OCI-LY1 (cell line): ENCODE results near the gene RIN3.

Experiments
- H2AFZ ChIP-seq: fragments of 200-600 bp; sonication (generic), shearing (Covaris generic); 2 replicates; pipeline ENCODE4 v1.6.0; 2014; ENCODE audit warnings: antibody characterized with exemption, mild to moderate bottlenecking, low read length
- H3F3A ChIP-seq: fragments of 200-600 bp; sonication (generic), shearing (Covaris generic); 2 replicates; pipeline ENCODE4 v1.6.0; 2014; ENCODE audit warnings: mild to moderate bottlenecking, antibody characterized with exemption, low read length, moderate library complexity; ENCODE audit not compliant: insufficient read depth
- H3K27ac ChIP-seq: fragments of 200-600 bp; sonication (generic); 2 replicates; pipeline ENCODE4 v1.5.1; 2014; ENCODE audit warnings: low read length, mixed run types, mild to moderate bottlenecking, low read depth; ENCODE audit not compliant: poor library complexity, severe bottlenecking
- H3K27me3 ChIP-seq: fragments of 200-600 bp; sonication (generic); 2 replicates; pipeline ENCODE4 v1.6.0; 2014; ENCODE audit warnings: antibody characterized with exemption, mild to moderate bottlenecking, low read length, moderate library complexity; ENCODE audit not compliant: insufficient read depth
- H3K36me3 ChIP-seq: fragments of 200-600 bp; sonication (generic); 2 replicates; pipeline ENCODE4 v1.6.1; 2014; ENCODE audit warnings: mild to moderate bottlenecking, antibody characterized with exemption, low read length, moderate library complexity, mixed read lengths; ENCODE audit not compliant: insufficient read depth
- H3K4me1 ChIP-seq: fragments of 200-600 bp; sonication (generic); 2 replicates; pipeline ENCODE4 v1.5.1; 2014; ENCODE audit warnings: mild to moderate bottlenecking, low read length, moderate library complexity; ENCODE audit not compliant: insufficient read depth, severe bottlenecking
- H3K4me2 ChIP-seq: fragments of 200-600 bp; sonication (generic), shearing (Covaris generic); 2 replicates; pipeline ENCODE4 v1.6.1; 2014; ENCODE audit warnings: low read length
- H3K4me3 ChIP-seq: fragments of 200-600 bp; sonication (generic); 2 replicates; pipeline ENCODE4 v1.5.1; 2014; ENCODE audit warnings: low read length, low read depth, mild to moderate bottlenecking, mixed read lengths; ENCODE audit not compliant: poor library complexity, severe bottlenecking
- H3K79me2 ChIP-seq: fragments of 200-600 bp; shearing (Covaris generic); 2 replicates; pipeline ENCODE4 v1.6.1; 2016; ENCODE audit warnings: mixed run types, low read length, mixed read lengths; ENCODE audit not compliant: insufficient read depth
- H3K9ac ChIP-seq: fragments of 200-600 bp; sonication (generic), shearing (Covaris generic); 2 replicates; pipeline ENCODE4 v1.6.1; 2014; ENCODE audit warnings: mild to moderate bottlenecking, low read length, mixed read lengths
- H3K9me2 ChIP-seq: fragments of 200-600 bp; sonication (generic), shearing (Covaris generic); 2 replicates; pipeline ENCODE4 v1.6.1; 2014; ENCODE audit warnings: low read depth, mild to moderate bottlenecking, low read length, mixed read lengths
- H3K9me3 ChIP-seq: fragments of 200-600 bp; shearing (Covaris generic); 2 replicates; pipeline ENCODE4 v1.6.1; 2014; ENCODE audit warnings: low read length, mixed read lengths
- H4K20me1 ChIP-seq: fragments of 200-600 bp; sonication (generic), shearing (Covaris generic); 2 replicates; pipeline ENCODE4 v1.6.0; 2016; ENCODE audit warnings: mild to moderate bottlenecking, low read length; ENCODE audit not compliant: insufficient read depth
- EZH2 ChIP-seq: fragments of 200-600 bp; sonication (generic), shearing (Covaris generic); IDR thresholded peaks from 2 replicates; pipeline ENCODE4 v1.8.0; 2017; ENCODE audit warnings: borderline replicate concordance, mixed run types, mild to moderate bottlenecking, antibody characterized with exemption, low read length, moderate library complexity, mixed read lengths
- TF ChIP-seq, protein P1 (sequence below): fragments of 200-600 bp; sonication (generic), shearing (Covaris generic); IDR thresholded peaks from 2 replicates; pipeline ENCODE4 v1.5.1; 2017; ENCODE audit warnings: mild to moderate bottlenecking, antibody characterized with exemption, low read length, moderate library complexity, mixed read lengths

RIN3 gene

DNA sequence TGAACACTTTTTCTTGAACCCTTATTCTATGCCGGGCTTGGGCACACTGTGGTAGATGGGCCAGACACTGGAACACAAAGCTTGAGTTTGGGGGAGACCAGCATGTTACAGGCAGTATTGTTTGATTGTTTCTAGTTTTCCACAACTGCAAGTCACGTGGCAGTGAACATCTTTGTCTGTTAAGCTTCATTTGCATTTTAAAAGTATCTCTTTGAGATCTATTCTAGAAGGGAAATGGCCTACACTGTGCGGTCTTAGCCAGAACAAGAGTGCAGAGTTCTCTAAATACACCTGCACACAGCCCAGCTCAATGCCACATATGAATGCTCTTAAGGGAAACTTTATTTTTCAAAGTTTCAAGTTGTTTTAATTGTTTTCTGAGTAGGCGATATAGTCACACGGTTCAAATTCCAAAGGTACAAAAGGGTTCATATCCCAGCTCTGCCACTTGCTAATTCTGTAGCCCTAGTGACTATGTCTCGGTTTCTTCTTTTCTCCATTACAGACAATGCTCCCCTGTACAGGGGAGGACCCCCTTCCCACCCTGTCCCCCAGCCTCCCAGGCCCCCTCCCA lies 24.9 kb downstream of the RIN3 start:
- H3F3A ChIP-seq = no peaks in the 10 kb centered on the region
- no peak overlapping the region for H3K27ac ChIP-seq
- no peaks in the 10 kb centered on the region for H3K9me3 ChIP-seq
- H3K36me3 ChIP-seq = no peaks in the 10 kb centered on the region
- no peaks in the 10 kb centered on the region for H4K20me1 ChIP-seq
- no peaks in the 10 kb centered on the region for H3K4me1 ChIP-seq
- H2AFZ ChIP-seq = no peak overlapping the region
- H3K79me2 ChIP-seq = no peaks in the 10 kb centered on the region
- H3K4me3 ChIP-seq = no peak overlapping the region
- H3K9ac ChIP-seq = no peak overlapping the region
- H3K27me3 ChIP-seq = no peaks in the 10 kb centered on the region
- no peak for TF ChIP-seq EZH2
- TF ChIP-seq, protein P1, sequence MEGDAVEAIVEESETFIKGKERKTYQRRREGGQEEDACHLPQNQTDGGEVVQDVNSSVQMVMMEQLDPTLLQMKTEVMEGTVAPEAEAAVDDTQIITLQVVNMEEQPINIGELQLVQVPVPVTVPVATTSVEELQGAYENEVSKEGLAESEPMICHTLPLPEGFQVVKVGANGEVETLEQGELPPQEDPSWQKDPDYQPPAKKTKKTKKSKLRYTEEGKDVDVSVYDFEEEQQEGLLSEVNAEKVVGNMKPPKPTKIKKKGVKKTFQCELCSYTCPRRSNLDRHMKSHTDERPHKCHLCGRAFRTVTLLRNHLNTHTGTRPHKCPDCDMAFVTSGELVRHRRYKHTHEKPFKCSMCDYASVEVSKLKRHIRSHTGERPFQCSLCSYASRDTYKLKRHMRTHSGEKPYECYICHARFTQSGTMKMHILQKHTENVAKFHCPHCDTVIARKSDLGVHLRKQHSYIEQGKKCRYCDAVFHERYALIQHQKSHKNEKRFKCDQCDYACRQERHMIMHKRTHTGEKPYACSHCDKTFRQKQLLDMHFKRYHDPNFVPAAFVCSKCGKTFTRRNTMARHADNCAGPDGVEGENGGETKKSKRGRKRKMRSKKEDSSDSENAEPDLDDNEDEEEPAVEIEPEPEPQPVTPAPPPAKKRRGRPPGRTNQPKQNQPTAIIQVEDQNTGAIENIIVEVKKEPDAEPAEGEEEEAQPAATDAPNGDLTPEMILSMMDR = no peak
- no peaks in the 10 kb centered on the region for H3K9me2 ChIP-seq
- H3K4me2 ChIP-seq = no peak overlapping the region

DNA sequence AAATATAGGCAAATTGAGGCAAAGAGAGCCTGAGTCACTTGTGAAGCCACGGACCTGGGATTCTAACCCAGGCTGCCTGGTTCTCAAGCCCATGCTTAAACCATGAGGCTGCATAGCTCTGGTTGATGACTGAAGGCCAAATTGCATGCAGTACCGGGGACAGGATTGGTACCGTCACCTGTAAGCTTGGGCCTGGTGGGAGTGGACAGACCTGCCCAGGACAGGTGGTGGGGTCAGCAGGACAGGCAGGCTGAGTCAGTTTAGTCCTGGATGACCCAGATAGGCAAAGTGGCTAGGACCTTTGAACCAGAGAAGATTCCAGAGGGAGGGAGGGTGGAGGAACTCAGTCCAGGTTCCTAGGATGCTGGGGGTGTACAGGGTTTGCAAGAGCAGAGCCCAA lies 25.8 kb downstream of the RIN3 start:
- Histone ChIP-seq H3K4me3 (no peak overlapping the region), H3K4me1 (no peaks in the 10 kb centered on the region), H3K27me3 (no peaks in the 10 kb centered on the region), H4K20me1 (no peaks in the 10 kb centered on the region), H3K9ac (no peak overlapping the region), H3K36me3 (no peaks in the 10 kb centered on the region), H3K9me3 (no peaks in the 10 kb centered on the region), H3K4me2 (no peak overlapping the region), H3K27ac (no peak overlapping the region), H3K9me2 (no peaks in the 10 kb centered on the region), H2AFZ (no peak overlapping the region), H3F3A (no peaks in the 10 kb centered on the region), H3K79me2 (no peaks in the 10 kb centered on the region)
- TF ChIP-seq, protein P1 = no peak
- no peak for TF ChIP-seq EZH2

DNA sequence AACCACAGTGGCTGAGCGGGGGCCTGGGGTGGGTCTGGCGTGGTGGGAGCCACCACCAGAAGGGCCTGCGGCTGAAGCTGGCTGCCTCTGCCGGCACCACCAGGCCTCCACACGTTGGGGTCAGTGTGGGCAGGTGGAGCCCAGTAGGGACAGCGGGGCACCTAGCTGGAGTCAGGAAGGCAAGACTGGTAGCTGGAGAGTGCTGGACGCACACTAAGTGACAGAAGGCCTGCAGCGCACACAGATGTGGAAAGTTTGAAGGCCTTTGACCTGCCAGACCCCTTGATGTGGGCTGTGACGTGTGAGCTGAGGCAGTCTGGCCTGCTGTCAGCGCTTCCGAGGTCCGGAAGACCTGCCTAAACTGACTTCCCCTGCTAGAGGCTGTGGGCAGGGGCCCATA lies 26.3 kb downstream of the RIN3 start:
- no peaks in the 10 kb centered on the region for H4K20me1 ChIP-seq
- H3K79me2 ChIP-seq = no peaks in the 10 kb centered on the region
- H3K4me2 ChIP-seq = no peak overlapping the region
- no peak overlapping the region for H3K9ac ChIP-seq
- no peaks in the 10 kb centered on the region for H3K9me3 ChIP-seq
- H3K4me1 ChIP-seq = no peaks in the 10 kb centered on the region
- no peaks in the 10 kb centered on the region for H3F3A ChIP-seq
- no peak overlapping the region for H2AFZ ChIP-seq
- no peaks in the 10 kb centered on the region for H3K27me3 ChIP-seq
- TF ChIP-seq EZH2 = no peak
- TF ChIP-seq, protein P1 = no peak
- H3K36me3 ChIP-seq = no peaks in the 10 kb centered on the region
- no peak overlapping the region for H3K4me3 ChIP-seq
- no peaks in the 10 kb centered on the region for H3K9me2 ChIP-seq
- H3K27ac ChIP-seq = no peak overlapping the region
